HG03457 (cell line): ENCODE measurements around the gene FSTL5.

Experiments used
- ATAC-seq: cut with Tn5 transposase; IDR thresholded peaks from one replicate; pipeline ENCODE4 v1.9.1; 2021; ENCODE audit warnings: moderate number of reproducible peaks; ENCODE audit not compliant: unreplicated experiment

FSTL5 gene

GRCh38 chr4:161717084-161717483, 446.7 kb downstream of the FSTL5 start:
- no peak for ATAC-seq

DNA sequence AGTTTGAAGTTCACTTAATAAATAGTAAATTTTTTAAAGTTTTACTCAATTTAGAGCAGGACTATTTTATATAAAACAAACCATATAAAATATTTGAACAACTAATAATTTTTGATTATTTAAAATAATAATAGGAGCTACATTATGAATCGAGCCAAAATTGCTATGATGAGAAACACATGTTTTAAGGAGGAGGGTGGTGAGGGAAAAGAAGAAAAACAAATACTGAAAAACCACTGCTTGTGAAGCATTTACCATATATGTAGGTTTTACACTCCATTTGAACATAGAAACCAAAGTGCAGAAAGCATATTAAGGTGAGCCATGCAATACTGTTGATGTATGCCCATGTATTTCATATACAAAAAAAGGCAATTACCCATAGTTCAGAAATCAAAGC, 448.9 kb downstream of the FSTL5 start:
- ATAC-seq, result no peak

GRCh38 chr4:161714022-161714751, 449.6 kb downstream of the FSTL5 start:
- no peak for ATAC-seq

- no peak for ATAC-seq
Measured at GRCh38 chr4:161704653-161705052, 459.1 kb downstream of the FSTL5 start.

- ATAC-seq, result no peak
Measured at GRCh38 chr4:161704040-161704439, 459.8 kb downstream of the FSTL5 start.

GRCh38 chr4:161702287-161702686, 461.5 kb downstream of the FSTL5 start:
- no peak for ATAC-seq

GRCh38 chr4:161696944-161697343, 466.9 kb downstream of the FSTL5 start:
- ATAC-seq, result no peak

GRCh38 chr4:161680146-161680545, 483.7 kb downstream of the FSTL5 start:
- no peak for ATAC-seq

DNA sequence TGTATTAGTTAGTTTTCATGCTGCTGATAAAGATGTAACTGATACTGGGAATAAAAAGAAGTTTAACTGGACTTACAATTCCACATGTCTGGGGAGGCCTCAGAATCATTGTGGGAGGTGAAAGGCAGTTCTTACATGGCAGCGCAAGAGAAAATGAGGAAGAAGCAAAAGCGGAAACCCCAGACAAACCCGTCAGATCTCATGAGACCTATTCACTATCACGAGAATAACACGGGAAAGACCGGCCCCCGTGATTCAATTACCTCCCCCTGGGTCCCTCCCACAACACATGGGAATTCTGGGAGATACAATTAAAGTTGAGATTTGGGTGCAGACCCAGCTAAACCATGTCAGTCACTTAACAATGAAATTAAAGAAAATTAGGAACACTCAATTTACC, 499.1 kb downstream of the FSTL5 start:
- ATAC-seq, result no peak

DNA sequence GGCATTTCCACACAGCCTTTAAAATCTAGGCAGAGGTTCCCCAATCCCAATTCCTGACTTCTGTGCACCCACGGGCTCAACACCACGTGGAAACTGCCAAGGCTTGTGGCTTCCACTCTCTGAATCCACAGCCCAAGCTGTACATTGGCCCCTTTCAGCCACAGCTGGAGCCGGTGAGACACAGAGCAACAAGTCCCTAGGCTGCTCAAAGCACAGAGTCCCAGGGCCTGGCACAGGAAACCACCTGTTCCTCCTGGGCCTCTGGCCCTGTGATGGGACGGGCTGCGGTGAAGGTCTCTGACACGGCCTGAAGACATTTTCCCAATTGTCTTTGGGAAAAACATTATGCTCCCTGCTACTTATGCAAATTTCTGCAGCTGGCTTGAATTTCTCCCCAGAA, 500.0 kb downstream of the FSTL5 start:
- no peak for ATAC-seq

DNA sequence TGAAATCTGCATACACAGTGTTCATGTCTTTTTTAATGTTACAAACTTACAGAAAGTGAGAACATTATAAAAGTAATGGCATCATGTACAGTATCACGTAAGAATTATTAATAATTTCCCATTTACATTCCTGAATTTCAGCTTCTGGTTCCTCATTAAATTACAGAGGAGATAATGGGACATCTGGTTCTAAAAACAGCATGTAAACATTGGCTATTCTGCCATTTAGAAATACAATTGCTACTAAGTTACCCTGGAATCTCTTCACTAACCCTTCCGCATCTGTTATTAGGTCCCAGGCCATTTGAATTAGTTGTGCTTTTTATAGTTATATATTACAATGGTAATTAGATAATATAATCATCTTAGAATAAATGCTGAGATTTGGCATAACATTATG, 505.1 kb downstream of the FSTL5 start:
- no peak for ATAC-seq

DNA sequence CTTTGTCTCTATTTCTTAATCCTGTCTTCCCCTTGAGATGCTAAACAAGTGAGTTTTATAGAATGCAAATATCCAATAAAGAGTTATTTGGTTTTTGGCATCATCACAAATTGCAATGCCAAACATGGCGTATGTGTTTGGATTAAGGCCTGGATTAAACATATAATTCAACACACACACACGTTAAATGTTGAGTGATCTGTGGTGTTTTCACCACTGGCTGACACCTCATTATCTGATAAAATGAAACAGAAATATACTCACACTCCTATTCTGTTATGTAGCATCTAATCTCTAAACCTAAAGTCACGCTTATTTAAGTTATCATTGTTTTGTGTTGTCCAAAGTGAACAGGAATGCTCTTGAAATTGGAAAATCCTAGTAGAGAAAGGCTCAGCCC, 506.2 kb downstream of the FSTL5 start:
- no peak for ATAC-seq

GRCh38 chr4:161656594-161656993, 507.2 kb downstream of the FSTL5 start:
- ATAC-seq, result no peak

DNA sequence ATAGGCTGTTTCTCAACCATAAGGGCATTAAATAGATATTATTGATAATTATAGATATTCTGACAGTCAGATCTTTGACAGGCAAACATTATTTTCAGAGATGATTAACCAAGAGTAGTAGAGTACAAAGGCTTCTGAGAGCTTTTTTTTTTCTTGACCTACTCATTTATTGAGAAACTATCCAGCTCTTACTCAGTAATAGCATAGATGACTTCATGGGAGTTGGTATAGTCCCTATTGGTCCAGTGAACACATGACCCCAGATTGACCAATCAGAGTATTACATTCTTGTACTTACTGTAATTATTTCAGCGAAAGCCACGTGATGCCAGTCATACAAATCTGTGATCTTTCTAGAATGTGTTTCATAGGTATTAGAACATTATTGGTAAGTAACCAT, 508.7 kb downstream of the FSTL5 start:
- no peak for ATAC-seq

DNA sequence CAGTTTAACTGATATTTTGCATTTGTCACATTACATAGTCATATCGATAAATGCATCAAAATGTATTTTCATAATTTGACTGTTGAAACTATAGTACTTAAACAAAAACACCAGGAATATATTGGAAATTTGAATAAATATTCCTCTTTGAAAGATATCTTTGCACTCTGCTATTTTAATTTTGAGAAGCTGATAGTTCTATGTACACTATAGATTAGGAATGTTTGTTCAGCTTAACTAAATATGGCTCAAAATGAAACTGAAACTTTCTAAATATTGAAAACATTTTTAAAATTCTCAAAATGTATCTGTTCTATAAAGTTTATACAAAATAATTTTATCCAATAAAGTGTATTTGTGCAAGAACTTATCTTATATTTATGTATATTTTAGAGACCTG, 510.1 kb downstream of the FSTL5 start:
- no peak for ATAC-seq

DNA sequence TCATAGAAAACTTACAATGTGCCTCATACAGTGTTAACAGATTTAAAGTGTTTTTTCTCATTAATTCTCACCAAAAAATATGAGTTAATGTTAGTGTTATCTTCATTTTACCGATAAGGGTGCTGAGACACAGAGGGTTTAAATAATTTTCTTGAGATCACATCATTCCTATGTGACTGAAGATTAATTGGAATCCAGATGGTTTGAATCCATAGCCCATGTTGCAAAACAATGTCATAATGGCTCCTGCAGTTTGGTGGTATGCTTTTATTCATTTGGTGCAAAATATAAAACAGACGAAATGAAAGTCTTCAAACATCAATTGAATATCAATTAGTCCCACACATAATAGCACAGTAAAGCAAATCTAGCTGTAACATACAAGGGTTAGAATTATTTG, 512.2 kb downstream of the FSTL5 start:
- ATAC-seq, result no peak

- no peak for ATAC-seq
Measured at GRCh38 chr4:161650812-161651211, 513.0 kb downstream of the FSTL5 start.

DNA sequence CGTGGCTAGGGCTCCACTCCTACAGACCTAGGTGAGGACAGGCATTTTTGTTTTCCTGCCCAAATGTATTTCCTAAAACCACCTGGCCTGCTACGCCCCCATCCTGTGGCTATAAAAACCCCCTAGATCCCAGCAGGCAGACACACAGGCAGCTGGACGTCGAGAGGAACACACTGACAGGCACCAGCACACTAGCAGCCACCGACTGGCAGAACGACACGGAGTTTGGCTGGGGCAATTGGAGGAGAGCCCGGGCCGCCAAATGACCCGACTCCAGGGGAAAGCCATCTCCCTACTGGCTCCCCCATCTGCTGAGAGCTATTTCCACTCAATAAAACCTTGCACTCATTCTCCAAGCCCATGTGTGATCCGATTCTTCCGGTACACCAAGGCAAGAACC, 516.0 kb downstream of the FSTL5 start:
- ATAC-seq, result no peak

GRCh38 chr4:161642708-161643107, 521.1 kb downstream of the FSTL5 start:
- ATAC-seq, result no peak

- ATAC-seq, result no peak
Measured at GRCh38 chr4:161629694-161630441, 533.9 kb downstream of the FSTL5 start.

GRCh38 chr4:161604516-161605300, 559.1 kb downstream of the FSTL5 start:
- peak; percentile 85 for ATAC-seq

- ATAC-seq, result no peak
Measured at GRCh38 chr4:161601011-161601410, 562.8 kb downstream of the FSTL5 start.
